GM12873 (cell line): Measurements from ENCODE around the gene VIL1.
A peak's percentile ranks its signal among the peaks of the same experiment; 100 is the strongest.

ENCODE experiments used
- CTCF ChIP-seq: IDR thresholded peaks from 2 replicates; pipeline ENCODE4 v1.5.1; 2012; ENCODE audit warnings: low read depth, mild to moderate bottlenecking, moderate library complexity, low read length, control low read depth; ENCODE audit not compliant: insufficient read depth; ENCODE audit errors: missing control alignments

VIL1 gene

GRCh38 chr2:218447072-218447471, 28.1 kb downstream of the VIL1 start:
- no peak for TF ChIP-seq CTCF

GRCh38 chr2:218448934-218449333, 30.0 kb downstream of the VIL1 start:
- no peak for TF ChIP-seq CTCF

GRCh38 chr2:218452079-218452478, 33.2 kb downstream of the VIL1 start:
- TF ChIP-seq CTCF = no peak

- TF ChIP-seq CTCF = no peak
These were observed 37.9 kb downstream of the VIL1 start for GRCh38 chr2:218456849-218457248.

GRCh38 chr2:218458598-218458997, 39.7 kb downstream of the VIL1 start:
- TF ChIP-seq CTCF = no peak

GRCh38 chr2:218465987-218466633, 47.2 kb downstream of the VIL1 start:
- TF ChIP-seq CTCF = peak; percentile 33

GRCh38 chr2:218470448-218470847, 51.5 kb downstream of the VIL1 start:
- TF ChIP-seq CTCF = no peak
